GM12878 (cell line): Measurements from ENCODE around the gene FKBP7. TPM values are rescaled to one million over a fixed set of nuclear protein-coding genes. Genes with fewer than 3 reads are reported as not detected.
"Not testable (repeated sequence)": the region's sequence is repeated elsewhere in the genome, so short reads cannot be mapped to it uniquely, and the experiment has no call there.

Source experiments
- ATAC-seq: fragments of 200-7000 bp; cut with Tn5 transposase; 3 replicates; pipeline ENCODE4 v1.9.1; 2020; ENCODE audit warnings: mild to moderate bottlenecking, moderate library complexity
- BruUV-seq: library from RNA; stranded (reverse); fragments of 400-500 nt; replicated peaks from 2 replicates; lab custom pipeline; 2021; lab: Mats Ljungman, UMichigan
- CTCF ChIA-PET: fragments of 300-600 bp; sonication (Branson Sonifier 250); formaldehyde crosslinking; extraction: SDS; loops from one replicate; lab custom pipeline; 2021; ENCODE audit warnings: inconsistent platforms; lab: Yijun Ruan, JAX
- POLR2A ChIA-PET: fragments of 350-600 bp; formaldehyde crosslinking; extraction: SDS; loops from one replicate; lab custom pipeline; 2021; ENCODE audit warnings: inconsistent platforms; lab: Charles Lee
- RAD21 ChIA-PET: fragments of 300-600 bp; sonication (Branson Sonifier 250); formaldehyde crosslinking; loops from one replicate; lab custom pipeline; 2023; ENCODE audit warnings: antibody characterized with exemption; ENCODE audit not compliant: unreplicated experiment; lab: Charles Lee
- SMC1A ChIA-PET: fragments of 300-600 bp; sonication (Branson Sonifier 250); formaldehyde crosslinking; loops from one replicate; lab custom pipeline; 2023; ENCODE audit not compliant: unreplicated experiment, uncharacterized antibody; lab: Charles Lee
- DNase-seq: peaks from one replicate; pipeline ENCODE4 v3.0.0-alpha.2; 2011; ENCODE audit warnings: low read depth, low spot score
- FAIRE-seq: peaks from 3 replicates; lab custom pipeline; 2011; peaks lifted over from hg19 to GRCh38; lab: Jason Lieb, UNC
- H2AFZ ChIP-seq: 2 replicates; pipeline ENCODE4 v1.6.0; 2011; ENCODE audit warnings: low read depth, low read length, control low read depth; ENCODE audit not compliant: control insufficient read depth
- H3K27ac ChIP-seq: 2 replicates; pipeline ENCODE4 v1.5.1; 2011; ENCODE audit warnings: control low read depth; ENCODE audit not compliant: control insufficient read depth, insufficient read depth
- H3K27me3 ChIP-seq, 2 experiments: replicated peaks in 1 of 2; 2 replicates each; pipeline versions ENCODE4 v1.6.0 to v1.6.1; 2011; ENCODE audit warnings: low read length in 1 of 2; ENCODE audit not compliant: control insufficient read depth in 2 of 2, insufficient read depth in 2 of 2
- H3K36me3 ChIP-seq, 2 experiments: 2 replicates each; pipeline ENCODE4 v1.5.1; 2011; ENCODE audit warnings: low read length in 1 of 2; ENCODE audit not compliant: control insufficient read depth in 2 of 2, insufficient read depth in 2 of 2
- H3K4me1 ChIP-seq: 2 replicates; pipeline ENCODE4 v1.6.1; 2011; ENCODE audit warnings: mild to moderate bottlenecking, low read length, moderate library complexity, mixed read lengths; ENCODE audit not compliant: control insufficient read depth, insufficient read depth
- H3K4me2 ChIP-seq: 2 replicates; pipeline ENCODE4 v1.6.0; 2011; ENCODE audit warnings: control low read depth; ENCODE audit not compliant: control insufficient read depth, insufficient read depth
- H3K4me3 ChIP-seq: fragments of 200-600 bp; sonication (generic); 2 replicates; pipeline ENCODE4 v1.5.1; 2016
- H3K79me2 ChIP-seq: 2 replicates; pipeline ENCODE4 v1.6.0; 2011; ENCODE audit warnings: low read length; ENCODE audit not compliant: control insufficient read depth, insufficient read depth
- H3K9ac ChIP-seq: 2 replicates; pipeline ENCODE4 v1.8.0; 2011; ENCODE audit warnings: low read length, control low read depth, mixed read lengths; ENCODE audit not compliant: control insufficient read depth, insufficient read depth
- H3K9me3 ChIP-seq: replicated peaks from 3 replicates; pipeline ENCODE4 v1.5.1; 2011; ENCODE audit warnings: mild to moderate bottlenecking, low read length; ENCODE audit not compliant: control insufficient read depth, insufficient read depth
- H4K20me1 ChIP-seq: 2 replicates; pipeline ENCODE4 v1.6.0; 2011; ENCODE audit not compliant: control insufficient read depth, insufficient read depth
- GABPA ChIP-seq: IDR thresholded peaks from 2 replicates; pipeline ENCODE4 v1.6.1; 2014; ENCODE audit warnings: antibody characterized with exemption, low read depth, mild to moderate bottlenecking, inconsistent platforms
- HDGF ChIP-seq: fragments of 450-650 bp; IDR thresholded peaks from 2 replicates; pipeline ENCODE4 v1.6.1; 2016; ENCODE audit warnings: antibody characterized with exemption
- KLF5 ChIP-seq: fragments of 450-650 bp; IDR thresholded peaks from 2 replicates; pipeline ENCODE4 v1.6.1; 2014; ENCODE audit warnings: mild to moderate bottlenecking; ENCODE audit not compliant: partially characterized antibody
- NFIC ChIP-seq: IDR thresholded peaks from 2 replicates; pipeline ENCODE4 v1.6.1; 2012; ENCODE audit warnings: low read depth, mild to moderate bottlenecking, inconsistent platforms, low read length, moderate library complexity
- SIX5 ChIP-seq: IDR thresholded peaks from 2 replicates; pipeline ENCODE4 v1.6.1; 2011; ENCODE audit warnings: mild to moderate bottlenecking, low read depth, low read length, moderate library complexity; ENCODE audit not compliant: severe bottlenecking
- SMAD1 ChIP-seq: fragments of 450-650 bp; IDR thresholded peaks from 2 replicates; pipeline ENCODE4 v1.6.1; 2018; ENCODE audit warnings: mild to moderate bottlenecking, low read depth; ENCODE audit not compliant: partially characterized antibody
- YY1 ChIP-seq: IDR thresholded peaks from 2 replicates; pipeline ENCODE4 v1.6.1; 2011; ENCODE audit warnings: low read depth, mild to moderate bottlenecking, low read length
- WGBS: methylation state at CpG from one replicate; pipeline ENCODE4 v1.1.6; 2016; ENCODE audit warnings: low lambda C conversion rate; ENCODE audit not compliant: insufficient replicate concordance, insufficient coverage; ENCODE audit errors: missing lambda C conversion rate; 5-methylcytosine and 5-hydroxymethylcytosine counted together
- in situ Hi-C: fragments of 300-500 bp; cut with MboI; formaldehyde crosslinking; loops from 9 replicates; pipeline ENCODE4 v1.14.3; 2018; ENCODE audit warnings: mixed read lengths
- intact Hi-C: fragments of 100-400 bp; cut with micrococcal nuclease; formaldehyde crosslinking; loops from one replicate; pipeline ENCODE4 v1.14.2; 2022; ENCODE audit not compliant: unreplicated experiment
- polyA plus RNA-seq, 11 experiments: library from polyadenylated mRNA; depleted of rRNA in 4 of 11; unstranded in 6 of 11; stranded (reverse) in 5 of 11; fragments of >200 nt; fragmentation: Nextera tagmentation in 4 of 11; fragmentation: Illumina TruSeq in 1 of 11; extraction: Ambion mirVana in 4 of 11; extraction: Trizol in 1 of 11; gene quantifications; 1 replicate in 1 of 11; 2 replicates in 10 of 11; pipeline versions ENCODE4 v1.2.1 to v1.2.3, GENCODE V29; 2011 to 2016; ENCODE audit warnings: inconsistent platforms in 2 of 11, missing spikeins in 2 of 11, low read depth in 1 of 11
- total RNA-seq, 4 experiments: library from RNA; depleted of rRNA in 3 of 4; stranded (reverse); fragments of >200 nt in 3 of 4; fragmentation: Illumina TruSeq in 1 of 4; extraction: Trizol in 1 of 4; gene quantifications; 2 replicates each; pipeline versions ENCODE4 v1.2.1 to v1.2.3, GENCODE V29; 2013 to 2021
- TF ChIP-seq, protein P1 (sequence below): fragments of 450-650 bp; IDR thresholded peaks from 2 replicates; pipeline ENCODE4 v1.6.1; 2018; ENCODE audit warnings: mild to moderate bottlenecking, low read depth, moderate library complexity; ENCODE audit not compliant: partially characterized antibody
- TF ChIP-seq, protein P2 (sequence below): fragments of 450-650 bp; conservative IDR thresholded peaks from 2 replicates; pipeline ENCODE4 v1.6.1; 2017; ENCODE audit warnings: mild to moderate bottlenecking, moderate library complexity

The FKBP7 gene
- total and polyA plus RNA-seq, 10 of the 15 experiments (the other 5 are each of a cell fraction or from before 2014, with no cell fraction given), result 5.6 to 16.7 (median 12.5) TPM

DNA sequence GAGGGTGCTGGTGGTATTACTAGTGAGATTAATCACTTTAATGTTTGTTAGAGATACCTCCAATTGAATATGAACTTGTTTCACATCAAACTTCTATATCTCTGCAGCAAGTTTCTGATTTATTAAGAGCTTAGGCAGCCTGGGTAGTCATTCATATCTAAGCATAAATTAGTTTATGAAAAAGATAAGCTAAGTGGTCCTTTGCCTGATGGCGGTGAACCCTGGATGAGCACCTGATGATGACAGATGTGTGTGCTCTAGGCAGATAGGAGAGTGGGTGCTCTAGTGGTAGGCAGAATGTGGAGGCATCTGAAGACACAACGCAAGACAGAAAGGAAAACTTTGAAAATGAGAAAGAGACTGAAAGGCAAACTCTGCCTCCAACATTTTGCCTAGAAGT is 5.0 kb downstream of the FKBP7 start (continued):
- TF ChIP-seq NFIC (no peak), SIX5 (no peak)

DNA sequence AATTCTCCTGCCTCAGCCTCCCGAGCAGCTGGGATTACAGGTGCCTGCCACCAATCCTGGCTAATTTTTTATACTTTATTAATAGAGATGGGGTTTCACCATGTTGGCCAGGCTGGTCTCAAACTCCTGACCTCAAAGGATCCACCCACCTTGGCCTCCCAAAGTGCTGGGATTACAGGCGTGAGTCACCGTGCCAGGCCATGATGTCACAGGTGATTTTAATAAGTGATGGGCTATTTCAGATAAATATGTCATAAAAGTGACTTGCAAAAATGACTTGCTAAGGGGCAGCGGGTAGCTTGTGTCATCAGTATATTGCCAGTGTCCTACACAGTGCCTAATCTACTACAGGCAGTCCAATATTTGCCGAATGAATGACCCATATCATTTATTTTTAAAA is 7.1 kb downstream of the FKBP7 start:
- H3K9ac ChIP-seq, H3K4me2 ChIP-seq, POLR2A ChIA-PET, H3K79me2 ChIP-seq, H3K4me3 ChIP-seq, H2AFZ ChIP-seq, H3K9me3 ChIP-seq, H3K27me3 ChIP-seq, DNase-seq, H4K20me1 ChIP-seq, ATAC-seq, H3K27ac ChIP-seq, H3K4me1 ChIP-seq, SMC1A ChIA-PET, H3K36me3 ChIP-seq, BruUV-seq, in situ Hi-C loops, FAIRE-seq: not testable (repeated sequence)
- ChIA-PET CTCF (interaction anchor here (0.8 kb wide), 1 partner anchor 56 kb away, joined by 3 read pairs; no protein-coding TSS in a partner anchor), RAD21 (interaction anchor here (0.9 kb wide), 1 partner anchor 25 kb away, joined by 3 read pairs; no protein-coding TSS in a partner anchor)
- intact Hi-C loops, result loop anchor here (10.0 kb wide), 1 partner anchor 443 kb away; no protein-coding TSS in a partner anchor
- WGBS, result 97% methylated on average over 5 of the region's 5 CpGs

DNA sequence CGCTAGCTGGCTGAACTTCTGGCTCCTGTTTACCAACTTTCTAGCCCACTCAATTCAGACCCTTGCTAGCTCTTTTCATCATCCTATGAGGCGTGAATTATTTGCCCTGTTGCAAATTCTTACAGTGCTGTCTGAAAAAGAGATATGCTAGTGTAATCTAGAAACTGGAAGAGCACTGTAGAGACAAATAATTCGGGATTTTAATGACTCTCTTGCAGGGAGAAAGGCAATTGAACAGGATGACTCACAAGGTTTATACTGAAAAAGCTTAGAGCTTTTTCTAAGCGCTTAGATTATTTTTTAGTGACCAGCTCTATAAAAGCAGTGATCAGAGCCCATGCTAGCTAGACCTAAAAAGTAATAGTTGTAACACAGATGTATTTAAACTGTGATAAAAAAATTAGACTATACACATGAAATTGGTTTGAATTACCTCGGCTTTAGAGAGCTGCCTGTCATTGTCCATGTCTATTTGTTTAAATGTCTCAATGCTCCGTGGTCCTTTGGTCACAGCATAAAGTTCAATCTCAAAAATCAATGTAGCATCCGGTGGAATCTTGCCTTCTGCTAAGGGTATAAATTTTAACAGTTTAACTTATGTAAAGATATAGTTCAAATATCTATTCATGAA is 9.1 kb downstream of the FKBP7 start:
- H3K9me3 ChIP-seq, result no peaks in the 10 kb centered on the region
- WGBS, result 67% methylated on average over 7 of the region's 7 CpGs
- POLR2A ChIA-PET, result no interaction called here
- DNase-seq, result no peak
- H3K4me3 ChIP-seq, result no peak overlapping the region
- no peaks in the 10 kb centered on the region for H4K20me1 ChIP-seq
- no peak overlapping the region for H3K27ac ChIP-seq
- no peaks in the 10 kb centered on the region for H3K27me3 ChIP-seq
- FAIRE-seq, result no peak
- no peaks in the 10 kb centered on the region for H3K79me2 ChIP-seq
- H2AFZ ChIP-seq, result no peak overlapping the region
- no peak overlapping the region for H3K9ac ChIP-seq
- no TSS peak for BruUV-seq
- no peak overlapping the region for H3K4me2 ChIP-seq
- peaks cover 0 to 2% of the 10 kb centered on the region in 2 experiments; a peak in 1 of 4 replicates for H3K36me3 ChIP-seq
- RAD21 ChIA-PET, result interaction anchor here (0.9 kb wide), 1 partner anchor 18 kb away, joined by 3 read pairs; the partner anchor contains the start of genes PJVK and PRKRA
- H3K4me1 ChIP-seq, result no peaks in the 10 kb centered on the region
- SMC1A ChIA-PET, result interaction anchor here (0.7 to 1.3 kb wide), 2 partner anchors 93 to 101 kb away, joined by 3 read pairs; no protein-coding TSS in a partner anchor
- intact Hi-C loops (no loop called here), in situ Hi-C loops (no loop called here)
- no peak for ATAC-seq
- CTCF ChIA-PET, result interaction anchor here (0.7 to 1.0 kb wide), 2 partner anchors 27 to 239 kb away, joined by 3 read pairs; no protein-coding TSS in a partner anchor
- TF ChIP-seq YY1, result no peak
- TF ChIP-seq, protein P1, sequence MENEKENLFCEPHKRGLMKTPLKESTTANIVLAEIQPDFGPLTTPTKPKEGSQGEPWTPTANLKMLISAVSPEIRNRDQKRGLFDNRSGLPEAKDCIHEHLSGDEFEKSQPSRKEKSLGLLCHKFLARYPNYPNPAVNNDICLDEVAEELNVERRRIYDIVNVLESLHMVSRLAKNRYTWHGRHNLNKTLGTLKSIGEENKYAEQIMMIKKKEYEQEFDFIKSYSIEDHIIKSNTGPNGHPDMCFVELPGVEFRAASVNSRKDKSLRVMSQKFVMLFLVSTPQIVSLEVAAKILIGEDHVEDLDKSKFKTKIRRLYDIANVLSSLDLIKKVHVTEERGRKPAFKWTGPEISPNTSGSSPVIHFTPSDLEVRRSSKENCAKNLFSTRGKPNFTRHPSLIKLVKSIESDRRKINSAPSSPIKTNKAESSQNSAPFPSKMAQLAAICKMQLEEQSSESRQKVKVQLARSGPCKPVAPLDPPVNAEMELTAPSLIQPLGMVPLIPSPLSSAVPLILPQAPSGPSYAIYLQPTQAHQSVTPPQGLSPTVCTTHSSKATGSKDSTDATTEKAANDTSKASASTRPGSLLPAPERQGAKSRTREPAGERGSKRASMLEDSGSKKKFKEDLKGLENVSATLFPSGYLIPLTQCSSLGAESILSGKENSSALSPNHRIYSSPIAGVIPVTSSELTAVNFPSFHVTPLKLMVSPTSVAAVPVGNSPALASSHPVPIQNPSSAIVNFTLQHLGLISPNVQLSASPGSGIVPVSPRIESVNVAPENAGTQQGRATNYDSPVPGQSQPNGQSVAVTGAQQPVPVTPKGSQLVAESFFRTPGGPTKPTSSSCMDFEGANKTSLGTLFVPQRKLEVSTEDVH, result no peak
- no peak for TF ChIP-seq KLF5
- no peak for TF ChIP-seq SMAD1
- no peak for TF ChIP-seq HDGF
- no peak for TF ChIP-seq GABPA
- TF ChIP-seq, protein P2, sequence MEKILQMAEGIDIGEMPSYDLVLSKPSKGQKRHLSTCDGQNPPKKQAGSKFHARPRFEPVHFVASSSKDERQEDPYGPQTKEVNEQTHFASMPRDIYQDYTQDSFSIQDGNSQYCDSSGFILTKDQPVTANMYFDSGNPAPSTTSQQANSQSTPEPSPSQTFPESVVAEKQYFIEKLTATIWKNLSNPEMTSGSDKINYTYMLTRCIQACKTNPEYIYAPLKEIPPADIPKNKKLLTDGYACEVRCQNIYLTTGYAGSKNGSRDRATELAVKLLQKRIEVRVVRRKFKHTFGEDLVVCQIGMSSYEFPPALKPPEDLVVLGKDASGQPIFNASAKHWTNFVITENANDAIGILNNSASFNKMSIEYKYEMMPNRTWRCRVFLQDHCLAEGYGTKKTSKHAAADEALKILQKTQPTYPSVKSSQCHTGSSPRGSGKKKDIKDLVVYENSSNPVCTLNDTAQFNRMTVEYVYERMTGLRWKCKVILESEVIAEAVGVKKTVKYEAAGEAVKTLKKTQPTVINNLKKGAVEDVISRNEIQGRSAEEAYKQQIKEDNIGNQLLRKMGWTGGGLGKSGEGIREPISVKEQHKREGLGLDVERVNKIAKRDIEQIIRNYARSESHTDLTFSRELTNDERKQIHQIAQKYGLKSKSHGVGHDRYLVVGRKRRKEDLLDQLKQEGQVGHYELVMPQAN, result no peak
